OCI-LY7 (cell line): ENCODE measurements around the gene LRRK1.

Experiments used
- CTCF ChIP-seq: fragments of 200-600 bp; sonication (generic); conservative IDR thresholded peaks from 2 replicates; pipeline ENCODE4 v1.5.1; 2014; ENCODE audit warnings: mild to moderate bottlenecking, antibody characterized with exemption, low read length, moderate library complexity, mixed read lengths
- EZH2phosphoT487 ChIP-seq: fragments of 200-600 bp; sonication (generic); IDR thresholded peaks from 2 replicates; pipeline ENCODE4 v1.6.1; 2018; ENCODE audit warnings: low read depth, borderline replicate concordance, mild to moderate bottlenecking, mixed run types, antibody characterized with exemption, low read length, moderate library complexity, mixed read lengths

GRCh38 chr15:101062471-101063171 lies 143.5 kb downstream of the LRRK1 start:
- TF ChIP-seq CTCF (no peak), EZH2phosphoT487 (no peak)
